AG10803 (cell line): ENCODE data around the gene CTSH.

Source experiments
- DNase-seq: peaks from one replicate; pipeline ENCODE4 v3.0.0; 2010; ENCODE audit warnings: low read depth
- H3K4me3 ChIP-seq: 2 replicates; pipeline ENCODE4 v1.5.1; 2011; ENCODE audit warnings: mild to moderate bottlenecking, low read length, control low read depth
- TF ChIP-seq, protein P1 (sequence below): conservative IDR thresholded peaks from 2 replicates; pipeline ENCODE4 v1.5.1; 2011; ENCODE audit warnings: mild to moderate bottlenecking, low read length, control low read depth, inconsistent platforms

The CTSH gene

GRCh38 chr15:78937132-78937739, 7.6 kb downstream of the CTSH start:
- no peak overlapping the region for H3K4me3 ChIP-seq
- no peak for DNase-seq
- TF ChIP-seq, protein P1, sequence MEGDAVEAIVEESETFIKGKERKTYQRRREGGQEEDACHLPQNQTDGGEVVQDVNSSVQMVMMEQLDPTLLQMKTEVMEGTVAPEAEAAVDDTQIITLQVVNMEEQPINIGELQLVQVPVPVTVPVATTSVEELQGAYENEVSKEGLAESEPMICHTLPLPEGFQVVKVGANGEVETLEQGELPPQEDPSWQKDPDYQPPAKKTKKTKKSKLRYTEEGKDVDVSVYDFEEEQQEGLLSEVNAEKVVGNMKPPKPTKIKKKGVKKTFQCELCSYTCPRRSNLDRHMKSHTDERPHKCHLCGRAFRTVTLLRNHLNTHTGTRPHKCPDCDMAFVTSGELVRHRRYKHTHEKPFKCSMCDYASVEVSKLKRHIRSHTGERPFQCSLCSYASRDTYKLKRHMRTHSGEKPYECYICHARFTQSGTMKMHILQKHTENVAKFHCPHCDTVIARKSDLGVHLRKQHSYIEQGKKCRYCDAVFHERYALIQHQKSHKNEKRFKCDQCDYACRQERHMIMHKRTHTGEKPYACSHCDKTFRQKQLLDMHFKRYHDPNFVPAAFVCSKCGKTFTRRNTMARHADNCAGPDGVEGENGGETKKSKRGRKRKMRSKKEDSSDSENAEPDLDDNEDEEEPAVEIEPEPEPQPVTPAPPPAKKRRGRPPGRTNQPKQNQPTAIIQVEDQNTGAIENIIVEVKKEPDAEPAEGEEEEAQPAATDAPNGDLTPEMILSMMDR = no peak

DNA sequence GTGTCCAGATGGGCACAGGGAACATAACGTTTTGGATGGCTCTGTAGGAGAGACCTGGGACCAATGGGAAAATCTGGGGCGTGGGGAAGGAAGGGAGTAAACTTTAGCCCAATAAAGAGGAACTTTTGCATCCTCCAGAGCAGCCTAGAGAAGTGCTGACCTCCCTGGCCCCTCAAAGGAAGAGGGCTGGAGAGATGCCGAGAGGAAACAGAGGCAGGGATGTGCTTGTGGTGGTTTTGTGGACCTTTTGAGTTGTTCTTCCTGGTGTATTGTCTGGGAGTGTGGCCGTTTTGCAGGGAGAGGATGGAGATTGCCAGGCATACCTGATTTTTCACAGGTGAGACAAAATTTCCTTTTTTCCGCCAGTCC, 10.2 kb downstream of the CTSH start:
- no peak overlapping the region for H3K4me3 ChIP-seq
- TF ChIP-seq, protein P1 = no peak
- no peak for DNase-seq

- TF ChIP-seq, protein P1 = no peak
- DNase-seq = no peak
- H3K4me3 ChIP-seq = no peak overlapping the region
These were observed 10.8 kb downstream of the CTSH start for GRCh38 chr15:78933823-78934654.

- DNase-seq = no peak
- TF ChIP-seq, protein P1 = no peak
- no peak overlapping the region for H3K4me3 ChIP-seq
These were observed 11.5 kb downstream of the CTSH start for GRCh38 chr15:78933187-78933822.

DNA sequence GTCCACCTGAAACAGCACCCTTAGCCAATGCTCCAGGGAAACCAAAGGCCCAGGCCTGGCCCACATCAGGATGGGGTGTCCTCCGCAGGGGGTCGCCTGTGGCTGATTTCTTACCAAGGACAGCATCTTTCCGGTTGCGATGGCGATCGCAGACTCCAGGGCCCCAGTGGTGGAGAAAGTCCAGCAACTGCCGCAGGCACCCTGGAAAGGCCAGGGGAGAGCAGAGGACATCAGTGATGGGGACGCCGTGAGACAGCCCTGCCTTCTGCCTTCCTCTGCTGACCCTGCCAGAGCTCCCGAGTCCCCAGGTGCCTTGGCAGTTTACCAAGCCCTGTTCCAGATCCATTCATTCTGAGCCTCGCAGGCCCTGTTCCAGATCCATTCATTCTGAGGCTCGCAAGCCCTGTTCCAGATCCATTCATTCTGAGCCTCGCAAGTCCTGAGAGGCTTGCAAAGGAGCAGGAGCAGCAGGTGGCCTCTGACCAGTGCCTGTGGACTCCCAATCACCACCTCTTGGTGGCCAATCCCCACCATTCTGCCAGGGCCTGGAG, 12.5 kb downstream of the CTSH start:
- DNase-seq = no peak
- no peak overlapping the region for H3K4me3 ChIP-seq
- TF ChIP-seq, protein P1 = no peak

DNA sequence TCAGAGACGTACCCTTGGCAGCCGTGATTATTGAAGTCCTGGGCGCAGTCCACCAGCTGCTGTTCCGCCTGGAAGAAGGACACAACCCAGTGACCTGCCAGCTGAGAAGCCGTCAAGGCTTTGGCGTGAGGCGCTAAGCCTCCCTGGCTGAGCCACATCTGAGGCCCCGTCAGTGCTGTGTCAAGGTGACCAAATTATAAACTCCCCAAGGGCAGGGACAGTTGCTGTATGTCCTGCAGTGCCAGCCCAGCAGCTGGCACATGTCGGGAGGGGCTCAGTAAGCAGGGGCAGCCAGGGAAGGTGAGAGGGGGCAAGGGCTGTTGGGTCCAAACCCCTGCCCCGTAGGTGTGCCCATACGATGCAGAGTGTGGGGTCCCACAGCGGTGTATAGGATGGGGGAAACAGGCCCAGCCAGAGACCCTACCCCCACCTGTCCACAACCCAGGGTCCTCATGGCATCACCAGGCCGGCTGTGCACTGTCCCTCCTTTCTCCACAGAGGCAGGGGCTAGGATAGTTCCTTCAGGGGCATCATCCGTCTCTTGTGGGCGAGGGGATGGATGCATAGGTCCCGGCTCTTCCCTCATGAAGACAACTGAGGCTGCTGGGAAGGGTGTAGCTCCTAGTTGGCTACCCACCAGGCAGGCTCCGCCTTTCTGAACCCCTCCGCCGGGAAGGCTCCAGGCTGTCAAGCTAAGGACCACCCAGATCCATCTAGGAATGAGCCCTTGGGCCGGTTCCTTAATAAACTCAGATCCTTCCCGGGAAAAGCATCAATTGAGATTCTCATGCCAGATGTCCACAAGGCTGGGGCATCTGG, 13.2 kb downstream of the CTSH start:
- DNase-seq = no peak
- H3K4me3 ChIP-seq = no peak overlapping the region
- TF ChIP-seq, protein P1 = no peak
